Upper lobe of left lung (tissue), 6 donors: Measurements from ENCODE around the gene EXOC1L. TPM values are rescaled to one million over a fixed set of nuclear protein-coding genes. Genes with fewer than 3 reads are reported as not detected.

Experiments used
- ATAC-seq, 2 donors: fragments of 200-7000 bp; cut with Tn5 transposase; one replicate each; pipeline ENCODE4 v1.9.1; 2022; ENCODE audit warnings: mild to moderate bottlenecking in 2 of 2, moderate library complexity in 2 of 2; ENCODE audit not compliant: low FRiP score in 2 of 2
- DNase-seq, 2 donors: peaks; one replicate each; pipeline ENCODE4 v3.0.0-alpha.2; 2019 to 2020
- H3K27ac ChIP-seq, 4 donors: fragments of 200-600 bp; sonication (generic); one replicate each; pipeline ENCODE4 v1.5.1; 2016 to 2019
- H3K27me3 ChIP-seq, 4 donors: fragments of 200-600 bp; sonication (generic); one replicate each; pipeline ENCODE4 v1.5.1; 2017 to 2019
- H3K36me3 ChIP-seq, 4 donors: fragments of 200-600 bp; sonication (generic); one replicate each; pipeline ENCODE4 v1.5.1; 2016 to 2019
- H3K4me1 ChIP-seq, 4 donors: fragments of 200-600 bp; sonication (generic); one replicate each; pipeline ENCODE4 v1.5.1; 2018 to 2019
- H3K4me3 ChIP-seq, 4 donors: fragments of 200-600 bp; sonication (generic); one replicate each; pipeline ENCODE4 v1.5.1; 2017 to 2019; ENCODE audit warnings: mild to moderate bottlenecking in 2 of 4, moderate library complexity in 1 of 4
- H3K9me3 ChIP-seq, 4 donors: fragments of 200-600 bp; sonication (generic); one replicate each; pipeline ENCODE4 v1.5.1; 2018 to 2019
- EP300 ChIP-seq, 4 donors: sonication (generic); formaldehyde crosslinking; IDR thresholded peaks; one replicate each; pipeline ENCODE4 v1.5.1; 2017; ENCODE audit warnings: antibody characterized with exemption in 4 of 4, control low read depth in 2 of 4
- POLR2A ChIP-seq, 4 donors: fragments of 450-650 bp; IDR thresholded peaks; one replicate each; pipeline ENCODE4 v1.5.1; 2016 to 2017; ENCODE audit warnings: antibody characterized with exemption in 4 of 4, mild to moderate bottlenecking in 2 of 4
- POLR2AphosphoS5 ChIP-seq, 2 donors: sonication (generic); formaldehyde crosslinking; IDR thresholded peaks; one replicate each; pipeline ENCODE4 v1.5.1; 2017; ENCODE audit warnings: antibody characterized with exemption in 2 of 2
- whole genome bisulfite sequencing, 2 donors: methylation state at CpG; one replicate each; pipeline ENCODE4 v1.1.5; 2017 to 2018; 5-methylcytosine and 5-hydroxymethylcytosine counted together
- total RNA-seq, 6 donors: library from RNA; depleted of rRNA in 4 of 6; stranded (reverse); fragments of >200 nt in 4 of 6; gene quantifications; one replicate each; pipeline versions ENCODE4 v1.1.0 to v1.2.1, GENCODE V29; 2016 to 2021
- TF ChIP-seq, protein P1 (sequence below), 6 experiments: fragments of 450-650 bp in 4 of 6; fragments of 200-600 bp in 2 of 6; sonication (generic) in 2 of 6; IDR thresholded peaks; one replicate each; pipeline ENCODE4 v1.5.1; 2016 to 2019; ENCODE audit warnings: antibody characterized with exemption in 6 of 6
- donor health status: DM: no; HTN: no; CAD: no; lungs with moderate emphysema.
- donor health status: DM: no; HTN: yes; CAD: no; lungs with severe emphysema.

The EXOC1L gene
- not detected for total RNA-seq

GRCh38 chr4:55819634-55820033 is at the start of gene EXOC1L:
Gene EXOC1L (plus strand): TSS chr4:55819790. CDS start chr4:55820027, 237 bp downstream.
- H3K4me1 ChIP-seq = peaks cover 0 to 6% (median 0%) of the 10 kb centered on the region in 4 donors
- H3K27ac ChIP-seq = no peak within 1 kb of the TSS
- 17 to 19% methylated on average over 13 of the region's 13 CpGs for WGBS, 2 donors
- H3K27me3 ChIP-seq = no peaks in the 10 kb centered on the region
- peak within 1 kb of the TSS in 2 of 4 donors; percentile 14 to 18 for H3K4me3 ChIP-seq
- H3K36me3 ChIP-seq = no peaks in the 10 kb centered on the region
- no peaks in the 10 kb centered on the region for H3K9me3 ChIP-seq
- TF ChIP-seq EP300 (IDR thresholded peaks at IDR 0.05) (no peak), POLR2AphosphoS5 (IDR thresholded peaks at IDR 0.05) (no peak), POLR2A (IDR thresholded peaks at IDR 0.05) (no peak)
- TF ChIP-seq, protein P1, sequence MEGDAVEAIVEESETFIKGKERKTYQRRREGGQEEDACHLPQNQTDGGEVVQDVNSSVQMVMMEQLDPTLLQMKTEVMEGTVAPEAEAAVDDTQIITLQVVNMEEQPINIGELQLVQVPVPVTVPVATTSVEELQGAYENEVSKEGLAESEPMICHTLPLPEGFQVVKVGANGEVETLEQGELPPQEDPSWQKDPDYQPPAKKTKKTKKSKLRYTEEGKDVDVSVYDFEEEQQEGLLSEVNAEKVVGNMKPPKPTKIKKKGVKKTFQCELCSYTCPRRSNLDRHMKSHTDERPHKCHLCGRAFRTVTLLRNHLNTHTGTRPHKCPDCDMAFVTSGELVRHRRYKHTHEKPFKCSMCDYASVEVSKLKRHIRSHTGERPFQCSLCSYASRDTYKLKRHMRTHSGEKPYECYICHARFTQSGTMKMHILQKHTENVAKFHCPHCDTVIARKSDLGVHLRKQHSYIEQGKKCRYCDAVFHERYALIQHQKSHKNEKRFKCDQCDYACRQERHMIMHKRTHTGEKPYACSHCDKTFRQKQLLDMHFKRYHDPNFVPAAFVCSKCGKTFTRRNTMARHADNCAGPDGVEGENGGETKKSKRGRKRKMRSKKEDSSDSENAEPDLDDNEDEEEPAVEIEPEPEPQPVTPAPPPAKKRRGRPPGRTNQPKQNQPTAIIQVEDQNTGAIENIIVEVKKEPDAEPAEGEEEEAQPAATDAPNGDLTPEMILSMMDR (IDR thresholded peaks at IDR 0.05) = no peak
- peak in 1 of 2 donors; percentile 47 for DNase-seq
- peak in 1 of 2 donors; percentile 66 for ATAC-seq

- no peaks in the 10 kb centered on the region for H3K4me1 ChIP-seq
- H3K27ac ChIP-seq = no peak overlapping the region
- H3K36me3 ChIP-seq = no peaks in the 10 kb centered on the region
- no peaks in the 10 kb centered on the region for H3K27me3 ChIP-seq
- ATAC-seq (no peak), DNase-seq (no peak)
- 75 to 78% methylated on average over 3 of the region's 3 CpGs for WGBS, 2 donors
- TF ChIP-seq POLR2A (IDR thresholded peaks at IDR 0.05) (no peak), EP300 (IDR thresholded peaks at IDR 0.05) (no peak), POLR2AphosphoS5 (IDR thresholded peaks at IDR 0.05) (no peak)
- TF ChIP-seq, protein P1 (IDR thresholded peaks at IDR 0.05) = no peak
- no peaks in the 10 kb centered on the region for H3K9me3 ChIP-seq
- H3K4me3 ChIP-seq = no peak overlapping the region
These were observed 48.9 kb upstream of the EXOC1L start for GRCh38 chr4:55770662-55771061.

DNA sequence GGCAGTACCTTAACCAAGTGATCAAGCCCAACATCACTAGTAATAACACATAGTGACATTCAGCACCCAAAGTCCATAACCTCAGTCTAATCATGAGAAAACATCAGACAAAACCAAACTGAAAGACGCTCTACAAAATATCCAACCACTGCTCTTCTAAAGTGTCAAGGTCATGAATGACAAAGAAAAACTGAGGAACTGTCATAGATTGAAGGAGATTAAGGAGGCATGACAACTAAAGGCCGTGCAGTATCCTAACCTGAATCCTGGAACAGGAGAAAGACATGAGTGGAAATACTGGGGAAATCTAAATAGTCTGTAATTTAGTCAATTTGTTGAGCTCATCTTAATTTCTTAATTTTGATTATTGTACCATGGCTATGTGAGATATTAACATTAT is 38.2 kb upstream of the EXOC1L start:
- WGBS, 2 donors = 89 to 95% methylated on average over 2 of the region's 2 CpGs
- no peak for ATAC-seq

DNA sequence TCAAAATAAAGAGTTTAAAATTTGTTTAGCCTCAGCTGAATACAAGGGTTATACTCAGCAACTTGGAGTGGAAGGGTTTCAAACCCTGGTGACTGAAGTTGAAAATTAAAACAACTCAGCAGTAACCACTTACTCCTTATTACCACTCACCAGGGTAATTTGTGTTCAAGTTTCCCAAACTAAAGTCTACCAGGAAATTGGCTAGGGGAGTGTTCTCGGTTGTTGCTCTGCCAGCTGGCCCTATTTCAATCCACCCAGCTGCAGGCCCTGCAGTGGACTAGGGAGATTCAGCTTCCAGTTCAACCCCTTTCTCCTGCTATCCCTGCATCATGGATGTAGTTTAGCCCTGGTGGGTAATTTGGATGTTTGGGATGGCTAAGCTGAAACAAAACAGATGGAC is 37.8 kb upstream of the EXOC1L start:
- 53 to 62% methylated on average over 1 of the region's 1 CpG for WGBS, 2 donors
- no peak overlapping the region for H3K4me3 ChIP-seq
- H3K27me3 ChIP-seq = no peaks in the 10 kb centered on the region
- H3K27ac ChIP-seq = no peak overlapping the region
- no peaks in the 10 kb centered on the region for H3K9me3 ChIP-seq
- TF ChIP-seq POLR2A (IDR thresholded peaks at IDR 0.05) (no peak), EP300 (IDR thresholded peaks at IDR 0.05) (no peak), POLR2AphosphoS5 (IDR thresholded peaks at IDR 0.05) (no peak)
- TF ChIP-seq, protein P1 (IDR thresholded peaks at IDR 0.05) = no peak
- H3K36me3 ChIP-seq = no peaks in the 10 kb centered on the region
- DNase-seq (peak in 1 of 2 donors; percentile 33), ATAC-seq (no peak)
- no peaks in the 10 kb centered on the region for H3K4me1 ChIP-seq

More for the DNA sequence above, 38.2 kb upstream of the EXOC1L start:
- Histone ChIP-seq H3K27ac (no peak overlapping the region), H3K4me3 (no peak overlapping the region), H3K27me3 (no peaks in the 10 kb centered on the region), H3K9me3 (no peaks in the 10 kb centered on the region), H3K36me3 (no peaks in the 10 kb centered on the region), H3K4me1 (no peaks in the 10 kb centered on the region)
- no peak for TF ChIP-seq EP300 (IDR thresholded peaks at IDR 0.05)
- TF ChIP-seq, protein P1 (IDR thresholded peaks at IDR 0.05) = no peak
- TF ChIP-seq POLR2A (IDR thresholded peaks at IDR 0.05) = no peak
- no peak for TF ChIP-seq POLR2AphosphoS5 (IDR thresholded peaks at IDR 0.05)
- no peak for DNase-seq

GRCh38 chr4:55783584-55783983 is 36.0 kb upstream of the EXOC1L start:
- no peaks in the 10 kb centered on the region for H3K9me3 ChIP-seq
- H3K4me3 ChIP-seq = no peak overlapping the region
- ATAC-seq = no peak
- no peak for TF ChIP-seq POLR2A (IDR thresholded peaks at IDR 0.05)
- TF ChIP-seq POLR2AphosphoS5 (IDR thresholded peaks at IDR 0.05) = no peak
- no peak for TF ChIP-seq EP300 (IDR thresholded peaks at IDR 0.05)
- TF ChIP-seq, protein P1 (IDR thresholded peaks at IDR 0.05) = no peak
- H3K4me1 ChIP-seq = no peaks in the 10 kb centered on the region
- H3K27me3 ChIP-seq = no peaks in the 10 kb centered on the region
- WGBS, 2 donors = 54 to 68% methylated on average over 1 of the region's 1 CpG
- no peaks in the 10 kb centered on the region for H3K36me3 ChIP-seq
- DNase-seq = no peak
- H3K27ac ChIP-seq = no peak overlapping the region
